ENCODE data around the gene SH2D3A. TPM values are rescaled to one million over a fixed set of nuclear protein-coding genes. Genes with fewer than 3 reads are reported as not detected.
A peak's percentile ranks its signal among the peaks of the same experiment; 100 is the strongest.

SH2D3A gene
- total RNA-seq (14.8 and 18.9 TPM in 2 replicates), polyA plus RNA-seq (19.6 and 26.0 TPM in 2 replicates)

GRCh38 chr19:6767357-6768235 is at the start of gene SH2D3A:
Gene SH2D3A (minus strand): TSS chr19:6767435. CDS start chr19:6763748, 3,687 bp downstream.
- Histone ChIP-seq H3K27me3 (no peaks in the 10 kb centered on the region), H3K4me1 (ENCODE audit: insufficient read depth) (peaks cover 6% of the 10 kb centered on the region), H3K36me3 (replicated peaks; ENCODE audit: insufficient read depth, low read depth) (no peaks in the 10 kb centered on the region), H3K9me3 (ENCODE audit: low read depth) (no peaks in the 10 kb centered on the region), H3K4me3 (peak within 1 kb of the TSS; percentile 27), H3K4me2 (peak within 1 kb of the TSS; percentile 82), H3K9me2 (replicated peaks; ENCODE audit: insufficient read depth) (no peaks in the 10 kb centered on the region), H4K20me1 (ENCODE audit: insufficient read depth, poor library complexity, severe bottlenecking) (no peaks in the 10 kb centered on the region), H3K27ac (peak within 1 kb of the TSS; percentile 93), H3K79me2 (peaks cover 20% of the 10 kb centered on the region), H2AFZ (peak within 1 kb of the TSS; percentile 15)
- 5% methylated on average over 39 of the region's 47 CpGs for WGBS (ENCODE audit: low lambda C conversion rate, missing lambda C conversion rate)
- peak; percentile 96 for DNase-seq (ENCODE audit: low spot score)
- no peak for TF ChIP-seq EZH2phosphoT487 (IDR thresholded peaks at IDR 0.05; ENCODE audit: low read depth, severe bottlenecking, unreplicated experiment)
- no peak for TF ChIP-seq EZH2 (IDR thresholded peaks at IDR 0.05; ENCODE audit: borderline replicate concordance)
- TF ChIP-seq CTCF (IDR thresholded peaks at IDR 0.05; ENCODE audit: poor library complexity) = no peak

- Histone ChIP-seq H3K4me3 (no peak overlapping the region), H3K4me1 (ENCODE audit: insufficient read depth) (no peaks in the 10 kb centered on the region), H3K27me3 (no peaks in the 10 kb centered on the region), H3K9me3 (ENCODE audit: low read depth) (no peaks in the 10 kb centered on the region), H3K36me3 (replicated peaks; ENCODE audit: insufficient read depth, low read depth) (no peaks in the 10 kb centered on the region), H2AFZ (no peak overlapping the region), H3K79me2 (no peaks in the 10 kb centered on the region), H3K27ac (no peak overlapping the region), H3K9me2 (replicated peaks; ENCODE audit: insufficient read depth) (no peaks in the 10 kb centered on the region), H4K20me1 (ENCODE audit: insufficient read depth, poor library complexity, severe bottlenecking) (no peaks in the 10 kb centered on the region), H3K4me2 (no peak overlapping the region)
- WGBS (ENCODE audit: low lambda C conversion rate, missing lambda C conversion rate) = 93% methylated on average over 4 of the region's 4 CpGs
- no peak for DNase-seq (ENCODE audit: low spot score)
- TF ChIP-seq EZH2phosphoT487 (IDR thresholded peaks at IDR 0.05; ENCODE audit: low read depth, severe bottlenecking, unreplicated experiment) (no peak), CTCF (IDR thresholded peaks at IDR 0.05; ENCODE audit: poor library complexity) (no peak), EZH2 (IDR thresholded peaks at IDR 0.05; ENCODE audit: borderline replicate concordance) (no peak)
Observed at GRCh38 chr19:6813659-6814058, 46.4 kb upstream of the SH2D3A start.

GRCh38 chr19:6812612-6813011 is 45.4 kb upstream of the SH2D3A start:
- H3K9me3 ChIP-seq (ENCODE audit: low read depth) = no peaks in the 10 kb centered on the region
- H3K4me3 ChIP-seq = no peak overlapping the region
- no peaks in the 10 kb centered on the region for H3K79me2 ChIP-seq
- no peak overlapping the region for H2AFZ ChIP-seq
- no peaks in the 10 kb centered on the region for H3K36me3 ChIP-seq (replicated peaks; ENCODE audit: insufficient read depth, low read depth)
- no peaks in the 10 kb centered on the region for H3K4me1 ChIP-seq (ENCODE audit: insufficient read depth)
- no peak for DNase-seq (ENCODE audit: low spot score)
- H3K9me2 ChIP-seq (replicated peaks; ENCODE audit: insufficient read depth) = no peaks in the 10 kb centered on the region
- H3K4me2 ChIP-seq = no peak overlapping the region
- H4K20me1 ChIP-seq (ENCODE audit: insufficient read depth, poor library complexity, severe bottlenecking) = no peaks in the 10 kb centered on the region
- H3K27me3 ChIP-seq = no peaks in the 10 kb centered on the region
- 85% methylated on average over 2 of the region's 2 CpGs for WGBS (ENCODE audit: low lambda C conversion rate, missing lambda C conversion rate)
- TF ChIP-seq CTCF (IDR thresholded peaks at IDR 0.05; ENCODE audit: poor library complexity) (no peak), EZH2phosphoT487 (IDR thresholded peaks at IDR 0.05; ENCODE audit: low read depth, severe bottlenecking, unreplicated experiment) (no peak), EZH2 (IDR thresholded peaks at IDR 0.05; ENCODE audit: borderline replicate concordance) (no peak)
- H3K27ac ChIP-seq = no peak overlapping the region

Measured in hepatocyte (in vitro differentiated cells).